HepG2 (cell line): ENCODE results near the gene STRADB. TPM values are rescaled to one million over a fixed set of nuclear protein-coding genes. Genes with fewer than 3 reads are reported as not detected.

Experiments
- ATAC-seq: fragments of 200-7000 bp; cut with Tn5 transposase; 3 replicates; pipeline ENCODE4 v1.9.1; 2020; ENCODE audit warnings: mild to moderate bottlenecking, moderate library complexity
- BruUV-seq: library from RNA; stranded (reverse); fragments of 400-500 nt; replicated peaks from 2 replicates; lab custom pipeline; 2021; lab: Mats Ljungman, UMichigan
- CTCF ChIA-PET: fragments of 300-600 bp; formaldehyde crosslinking; extraction: SDS; loops from one replicate; lab custom pipeline; 2021; ENCODE audit warnings: low total read pairs, inconsistent platforms, low intra/inter-chr PET ratio; lab: Yijun Ruan, JAX
- POLR2A ChIA-PET: fragments of 350-600 bp; sonication (Branson Sonifier 250); formaldehyde crosslinking; loops from one replicate; lab custom pipeline; 2020; ENCODE audit warnings: antibody characterized with exemption, inconsistent platforms; lab: Yijun Ruan, JAX
- DNase-seq: peaks from one replicate; pipeline ENCODE4 v3.0.0-alpha.2; 2015; ENCODE audit warnings: low spot score
- FAIRE-seq: peaks from 3 replicates; lab custom pipeline; 2011; peaks lifted over from hg19 to GRCh38; lab: Jason Lieb, UNC
- H2AFZ ChIP-seq: one replicate; pipeline ENCODE4 v1.6.1; 2011; ENCODE audit warnings: low read length, inconsistent platforms
- H3K27ac ChIP-seq: fragments of 300-600 bp; 3 replicates; pipeline ENCODE4 v1.8.0; 2011; ENCODE audit warnings: mixed run types, mild to moderate bottlenecking, mixed read lengths, low read length, inconsistent platforms; ENCODE audit not compliant: insufficient read depth; ENCODE audit errors: extremely low read length
- H3K27me3 ChIP-seq, 2 experiments: fragments of 200-600 bp in 1 of 2; 2 replicates in 1 of 2; 3 replicates in 1 of 2; pipeline versions ENCODE4 v1.6.0 to v1.8.0; 2011; ENCODE audit warnings: low read length in 2 of 2, mild to moderate bottlenecking in 2 of 2, moderate library complexity in 2 of 2, inconsistent platforms in 1 of 2; ENCODE audit not compliant: insufficient read depth in 2 of 2, control insufficient read depth in 1 of 2
- H3K36me3 ChIP-seq, 2 experiments: fragments of 200-600 bp in 1 of 2; replicated peaks in 1 of 2; 2 replicates in 1 of 2; 3 replicates in 1 of 2; pipeline versions ENCODE4 v1.5.1 to v1.8.0; 2011; ENCODE audit warnings: low read length in 2 of 2, inconsistent platforms in 1 of 2; ENCODE audit not compliant: insufficient read depth in 2 of 2, control insufficient read depth in 1 of 2
- H3K4me1 ChIP-seq: 2 replicates; pipeline ENCODE4 v1.5.1; 2012; ENCODE audit warnings: low read length, inconsistent platforms; ENCODE audit not compliant: insufficient read depth
- H3K4me2 ChIP-seq: 2 replicates; pipeline ENCODE4 v1.6.0; 2011; ENCODE audit warnings: low read depth, low read length, inconsistent platforms
- H3K4me3 ChIP-seq, 3 experiments: fragments of 200-600 bp in 1 of 3; sonication (generic), shearing (Covaris generic) in 1 of 3; replicated peaks in 1 of 3; 2 replicates each; pipeline ENCODE4 v1.5.1; 2011 to 2016; ENCODE audit warnings: low read length in 3 of 3, inconsistent platforms in 2 of 3, low read depth in 2 of 3, mild to moderate bottlenecking in 2 of 3, control low read depth in 1 of 3, mixed read lengths in 1 of 3; ENCODE audit not compliant: insufficient read depth in 1 of 3
- H3K79me2 ChIP-seq: one replicate; pipeline ENCODE4 v1.6.1; 2011; ENCODE audit warnings: low read length, inconsistent platforms; ENCODE audit not compliant: insufficient read depth
- H3K9ac ChIP-seq: 2 replicates; pipeline ENCODE4 v1.6.0; 2011; ENCODE audit warnings: mild to moderate bottlenecking, low read depth, low read length, inconsistent platforms; ENCODE audit not compliant: insufficient read depth
- H3K9me3 ChIP-seq: 2 replicates; pipeline ENCODE4 v1.5.1; 2012; ENCODE audit warnings: mild to moderate bottlenecking, low read length
- H4K20me1 ChIP-seq: 2 replicates; pipeline ENCODE4 v1.6.0; 2011; ENCODE audit warnings: inconsistent platforms, mild to moderate bottlenecking, low read length, moderate library complexity; ENCODE audit not compliant: insufficient read depth
- ERF ChIP-seq: IDR thresholded peaks from 2 replicates; pipeline ENCODE4 v1.6.1; 2018; ENCODE audit warnings: missing biosample characterization, missing genetic modification reagents
- GTF2F1 ChIP-seq: fragments of 150-350 bp; IDR thresholded peaks from 2 replicates; pipeline ENCODE4 v1.6.1; 2014; ENCODE audit warnings: low read length
- ISX ChIP-seq: sonication (generic); formaldehyde crosslinking; conservative IDR thresholded peaks from 2 replicates; pipeline ENCODE4 v1.5.0; 2020; ENCODE audit warnings: missing genetic modification reagents
- MIER2 ChIP-seq: IDR thresholded peaks from 2 replicates; pipeline ENCODE4 v1.6.1; 2016; ENCODE audit warnings: missing biosample characterization, missing genetic modification reagents
- POGZ ChIP-seq: sonication (generic); formaldehyde crosslinking; IDR thresholded peaks from 2 replicates; pipeline ENCODE4 v1.4.0; 2020; ENCODE audit warnings: mild to moderate bottlenecking, missing genetic modification reagents
- SP4 ChIP-seq: sonication (generic); formaldehyde crosslinking; IDR thresholded peaks from 2 replicates; pipeline ENCODE4 v1.8.1; 2023; ENCODE audit warnings: mild to moderate bottlenecking, missing genetic modification reagents
- ZEB1 ChIP-seq: IDR thresholded peaks from 2 replicates; pipeline ENCODE4 v1.6.1; 2012; ENCODE audit warnings: mild to moderate bottlenecking, low read depth, inconsistent platforms; ENCODE audit not compliant: insufficient replicate concordance
- ZNF484 ChIP-seq: sonication (generic); formaldehyde crosslinking; IDR thresholded peaks from 2 replicates; pipeline ENCODE4 v1.5.1; 2020; ENCODE audit warnings: mild to moderate bottlenecking, low read depth, missing genetic modification reagents, borderline replicate concordance
- ZNF660 ChIP-seq: sonication (generic); formaldehyde crosslinking; IDR thresholded peaks from 2 replicates; pipeline ENCODE4 v1.5.1; 2020; ENCODE audit warnings: mild to moderate bottlenecking, low read depth, missing genetic modification reagents, borderline replicate concordance
- ZNF720 ChIP-seq: sonication (generic); formaldehyde crosslinking; IDR thresholded peaks from 2 replicates; pipeline ENCODE4 v1.4.0; 2020; ENCODE audit warnings: missing genetic modification reagents
- ZNF777 ChIP-seq: sonication (generic); formaldehyde crosslinking; IDR thresholded peaks from 2 replicates; pipeline ENCODE4 v1.4.0; 2020; ENCODE audit warnings: missing genetic modification reagents
- WGBS: methylation state at CpG from one replicate; pipeline ENCODE4 v1.1.6; 2017; ENCODE audit warnings: low lambda C conversion rate; 5-methylcytosine and 5-hydroxymethylcytosine counted together
- in situ Hi-C: cut with HindIII; loops from 2 replicates; pipeline ENCODE4 v1.10.0; 2017; ENCODE audit warnings: low pct_unique_long_range_greater_than_20kb; ENCODE audit not compliant: extremely low pct_ligation_motif_present
- intact Hi-C: fragments of 100-400 bp; cut with micrococcal nuclease; formaldehyde crosslinking; loops from one replicate; pipeline ENCODE4 v1.10.0; 2022; ENCODE audit not compliant: unreplicated experiment
- polyA plus RNA-seq, 8 experiments: library from polyadenylated mRNA; depleted of rRNA in 3 of 8; stranded (reverse) in 7 of 8; unstranded in 1 of 8; fragments of >200 nt; fragmentation: Illumina TruSeq in 4 of 8; extraction: Trizol in 4 of 8; gene quantifications; 2 replicates each; pipeline versions ENCODE4 v1.2.1 to v1.2.3, GENCODE V29; 2011 to 2016; ENCODE audit warnings: low read depth in 4 of 8, missing spikeins in 1 of 8, mixed read lengths in 1 of 8; ENCODE audit not compliant: insufficient read depth in 1 of 8
- total RNA-seq, 5 experiments: library from RNA; depleted of rRNA; stranded (reverse); fragments of >200 nt; fragmentation: Illumina TruSeq; extraction: Trizol; gene quantifications; 2 replicates each; pipeline ENCODE4 v1.2.3, GENCODE V29; 2016; ENCODE audit warnings: low read depth in 1 of 5
- TF ChIP-seq, protein P1 (sequence below): sonication (generic); formaldehyde crosslinking; IDR thresholded peaks from 2 replicates; pipeline ENCODE4 v1.4.0; 2020; ENCODE audit warnings: low read depth, mild to moderate bottlenecking, missing genetic modification reagents
- TF ChIP-seq, protein P2 (sequence below): sonication (generic); formaldehyde crosslinking; IDR thresholded peaks from 2 replicates; pipeline ENCODE4 v1.5.1; 2020; ENCODE audit warnings: mild to moderate bottlenecking, missing genetic modification reagents

Gene STRADB
- total and polyA plus RNA-seq, 2 of the 13 experiments (the other 11 are each of a cell fraction or from before 2014, with no cell fraction given), result 34.1 to 66.6 TPM

DNA sequence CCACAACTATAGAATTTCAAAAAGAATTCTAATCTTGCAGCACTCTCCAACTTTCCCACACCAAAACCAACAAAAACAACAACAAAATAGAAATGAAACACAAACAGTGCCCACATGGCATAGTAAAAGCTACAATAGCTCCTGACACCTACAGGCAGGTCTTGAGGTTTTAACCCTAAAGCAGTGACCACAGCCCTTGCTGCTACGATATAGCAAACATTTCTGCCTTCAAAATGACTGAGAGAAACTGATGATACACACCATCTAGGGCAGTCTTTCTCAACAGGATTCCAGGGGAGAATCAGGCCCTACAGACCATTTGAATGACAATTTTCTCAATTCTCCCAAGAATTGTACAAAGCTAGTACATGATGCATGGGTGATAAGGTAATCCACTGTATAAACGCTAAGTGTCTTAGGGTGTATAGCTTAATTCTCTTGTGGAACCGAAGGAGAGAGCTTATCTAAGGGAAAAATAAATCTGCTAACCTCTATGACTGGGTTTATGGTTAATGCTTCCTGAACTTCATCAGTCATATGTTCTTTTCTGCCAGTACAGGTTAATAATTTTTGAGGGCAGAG is 46.8 kb upstream of the STRADB start:
- no peaks in the 10 kb centered on the region for H3K79me2 ChIP-seq
- intact Hi-C loops, result no loop called here
- ChIA-PET CTCF (no interaction called here), POLR2A (interaction anchor here (1.2 kb wide), 1 partner anchor 47 kb away, joined by 7 read pairs; the partner anchor contains the start of genes STRADB and TRAK2)
- 96% methylated on average over 3 of the region's 3 CpGs for WGBS
- DNase-seq (no peak), ATAC-seq (no peak)
- no peak overlapping the region for H3K9ac ChIP-seq
- peaks cover 25% of the 10 kb centered on the region for H3K4me1 ChIP-seq
- TF ChIP-seq, protein P1, sequence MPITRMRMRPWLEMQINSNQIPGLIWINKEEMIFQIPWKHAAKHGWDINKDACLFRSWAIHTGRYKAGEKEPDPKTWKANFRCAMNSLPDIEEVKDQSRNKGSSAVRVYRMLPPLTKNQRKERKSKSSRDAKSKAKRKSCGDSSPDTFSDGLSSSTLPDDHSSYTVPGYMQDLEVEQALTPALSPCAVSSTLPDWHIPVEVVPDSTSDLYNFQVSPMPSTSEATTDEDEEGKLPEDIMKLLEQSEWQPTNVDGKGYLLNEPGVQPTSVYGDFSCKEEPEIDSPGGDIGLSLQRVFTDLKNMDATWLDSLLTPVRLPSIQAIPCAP (CRISPR knock-in tag), result no peak
- no peak for TF ChIP-seq MIER2 (CRISPR knock-in tag)
- TF ChIP-seq, protein P2, sequence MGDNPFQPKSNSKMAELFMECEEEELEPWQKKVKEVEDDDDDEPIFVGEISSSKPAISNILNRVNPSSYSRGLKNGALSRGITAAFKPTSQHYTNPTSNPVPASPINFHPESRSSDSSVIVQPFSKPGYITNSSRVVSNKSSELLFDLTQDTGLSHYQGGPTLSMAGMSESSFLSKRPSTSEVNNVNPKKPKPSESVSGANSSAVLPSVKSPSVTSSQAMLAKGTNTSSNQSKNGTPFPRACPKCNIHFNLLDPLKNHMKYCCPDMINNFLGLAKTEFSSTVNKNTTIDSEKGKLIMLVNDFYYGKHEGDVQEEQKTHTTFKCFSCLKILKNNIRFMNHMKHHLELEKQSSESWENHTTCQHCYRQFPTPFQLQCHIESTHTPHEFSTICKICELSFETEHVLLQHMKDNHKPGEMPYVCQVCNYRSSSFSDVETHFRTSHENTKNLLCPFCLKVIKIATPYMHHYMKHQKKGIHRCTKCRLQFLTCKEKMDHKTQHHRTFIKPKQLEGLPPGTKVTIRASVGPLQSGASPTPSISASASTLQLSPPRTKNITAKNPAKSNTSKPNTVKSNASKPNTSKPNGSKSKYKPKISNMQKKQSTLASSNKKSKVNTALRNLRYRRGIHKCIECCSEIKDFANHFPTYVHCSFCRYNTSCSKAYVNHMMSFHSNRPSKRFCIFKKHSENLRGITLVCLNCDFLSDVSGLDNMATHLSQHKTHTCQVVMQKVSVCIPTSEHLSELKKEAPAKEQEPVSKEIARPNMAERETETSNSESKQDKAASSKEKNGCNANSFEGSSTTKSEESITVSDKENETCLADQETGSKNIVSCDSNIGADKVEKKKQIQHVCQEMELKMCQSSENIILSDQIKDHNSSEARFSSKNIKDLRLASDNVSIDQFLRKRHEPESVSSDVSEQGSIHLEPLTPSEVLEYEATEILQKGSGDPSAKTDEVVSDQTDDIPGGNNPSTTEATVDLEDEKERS (CRISPR knock-in tag), result no peak
- no peak for TF ChIP-seq GTF2F1
- no peak for TF ChIP-seq ZNF720
- no peak for TF ChIP-seq ZNF777 (CRISPR knock-in tag)
- TF ChIP-seq ERF (CRISPR knock-in tag), result no peak
- TF ChIP-seq ZEB1, result no peak
- no peak for TF ChIP-seq ZNF660
- no peak for TF ChIP-seq ZNF484 (CRISPR knock-in tag)
- TF ChIP-seq ISX (CRISPR knock-in tag), result no peak
- no peak for TF ChIP-seq POGZ
- no peak for TF ChIP-seq SP4 (CRISPR knock-in tag)
- TF ChIP-seq, all 625 proteins: peak for 0
- in situ Hi-C loops, result no loop called here
- H3K27ac ChIP-seq, result no peak overlapping the region
- peaks cover 0 to 2% of the 10 kb centered on the region in 2 experiments; a peak in 1 of 5 replicates for H3K36me3 ChIP-seq
- H3K27me3 ChIP-seq, result no peaks in the 10 kb centered on the region
- no peaks in the 10 kb centered on the region for H3K9me3 ChIP-seq
- H2AFZ ChIP-seq, result no peak overlapping the region
- no peak for FAIRE-seq
- H3K4me3 ChIP-seq, result no peak overlapping the region
- no peaks in the 10 kb centered on the region for H4K20me1 ChIP-seq
- no TSS peak for BruUV-seq
- no peak overlapping the region for H3K4me2 ChIP-seq
